H54 (cell line): ENCODE results near the gene LAMA2.

ENCODE experiments used
- DNase-seq: peaks from one replicate; pipeline ENCODE4 v3.0.0; 2011; ENCODE audit warnings: low spot score, mixed read lengths; ENCODE audit not compliant: insufficient read length
- FAIRE-seq: peaks from 3 replicates; lab custom pipeline; 2011; peaks lifted over from hg19 to GRCh38; lab: Jason Lieb, UNC
- POLR2A ChIP-seq: IDR thresholded peaks from 2 replicates; pipeline ENCODE4 v1.6.1; 2011; ENCODE audit warnings: low read depth, mild to moderate bottlenecking, low read length

LAMA2 gene

GRCh38 chr6:129186988-129187387 lies 304.1 kb downstream of the LAMA2 start:
- FAIRE-seq (no peak), DNase-seq (no peak)
- no peak for TF ChIP-seq POLR2A

- DNase-seq (no peak), FAIRE-seq (no peak)
- TF ChIP-seq POLR2A = no peak
Observed at GRCh38 chr6:129188306-129188705, 305.4 kb downstream of the LAMA2 start.

GRCh38 chr6:129188795-129189194 lies 305.9 kb downstream of the LAMA2 start:
- FAIRE-seq (no peak), DNase-seq (no peak)
- no peak for TF ChIP-seq POLR2A

- no peak for FAIRE-seq
- DNase-seq = no peak
- no peak for TF ChIP-seq POLR2A
Observed at GRCh38 chr6:129189266-129189665, 306.3 kb downstream of the LAMA2 start.

DNA sequence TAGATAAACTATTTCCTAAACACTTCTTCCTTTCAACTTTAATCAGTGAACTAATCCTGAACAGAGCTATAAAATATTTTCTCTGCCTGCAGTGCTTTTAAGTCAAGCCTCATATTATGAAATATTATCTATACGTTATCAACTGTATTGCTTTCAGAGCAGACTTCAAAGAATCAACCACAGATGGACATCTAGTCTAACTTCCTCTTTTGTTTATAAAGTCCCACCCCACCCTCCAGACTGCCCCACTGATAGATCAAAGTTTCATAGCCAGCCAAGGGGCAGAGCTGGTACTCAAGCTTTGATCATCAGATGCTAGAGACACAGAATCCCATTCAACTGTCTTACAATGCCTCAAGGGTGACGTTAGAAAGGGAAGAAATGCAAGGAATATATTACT lies 308.3 kb downstream of the LAMA2 start:
- TF ChIP-seq POLR2A = no peak
- DNase-seq = no peak
- FAIRE-seq = no peak

GRCh38 chr6:129192458-129192989 lies 309.6 kb downstream of the LAMA2 start:
- no peak for FAIRE-seq

DNA sequence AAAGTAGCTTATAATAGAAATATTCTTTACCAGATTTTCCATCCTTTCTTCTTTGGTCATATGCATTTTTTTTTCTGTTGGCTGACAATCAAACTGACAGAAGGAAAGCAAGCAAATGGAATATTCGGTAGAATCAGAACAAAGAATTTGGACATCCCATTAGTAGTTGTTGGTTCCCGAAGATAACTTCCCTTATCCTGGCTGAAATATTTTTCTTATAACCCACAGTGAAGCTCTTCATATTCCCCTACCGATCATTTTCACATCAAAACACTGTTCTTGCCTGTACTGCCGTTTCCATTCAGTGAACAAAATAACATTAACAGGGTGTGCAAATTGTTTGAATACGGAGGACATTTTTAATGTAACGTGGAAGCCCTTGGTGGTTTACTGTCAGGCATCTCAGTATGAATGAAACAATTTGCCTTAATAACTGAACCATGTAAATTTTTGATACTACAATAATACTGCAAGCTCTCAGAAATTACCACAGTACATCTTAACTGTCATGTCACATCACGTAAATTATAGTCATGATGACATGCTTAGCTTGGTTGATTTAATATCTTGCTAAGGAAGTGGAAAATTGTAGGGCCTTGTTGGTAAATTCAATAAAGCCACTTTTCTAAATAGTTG lies 311.5 kb downstream of the LAMA2 start:
- FAIRE-seq (no peak), DNase-seq (no peak)
- no peak for TF ChIP-seq POLR2A

More at GRCh38 chr6:129192458-129192989, 309.6 kb downstream of the LAMA2 start:
- DNase-seq = no peak
- TF ChIP-seq POLR2A = no peak

DNA sequence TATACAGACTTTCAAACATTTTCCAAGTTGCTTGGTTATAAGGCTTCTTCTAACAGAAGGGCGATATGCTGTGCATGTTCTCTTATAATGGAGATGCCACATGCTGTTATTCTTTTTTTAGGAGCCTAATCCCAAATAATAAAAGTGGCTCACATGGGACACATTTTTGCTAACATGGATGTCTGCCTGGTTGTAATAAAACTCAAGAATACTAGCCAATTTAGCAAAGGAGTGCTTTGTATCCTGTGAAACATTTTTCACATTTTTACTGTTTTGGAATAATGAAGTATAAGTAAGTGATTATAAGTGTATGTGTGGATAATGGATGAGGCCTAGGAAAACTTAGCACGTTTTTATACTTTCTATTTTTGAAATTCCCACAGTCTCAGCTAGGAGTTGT lies 312.2 kb downstream of the LAMA2 start:
- FAIRE-seq = no peak
- no peak for DNase-seq
- TF ChIP-seq POLR2A = no peak

GRCh38 chr6:129195643-129196042 lies 312.7 kb downstream of the LAMA2 start:
- DNase-seq (no peak), FAIRE-seq (no peak)
- no peak for TF ChIP-seq POLR2A

DNA sequence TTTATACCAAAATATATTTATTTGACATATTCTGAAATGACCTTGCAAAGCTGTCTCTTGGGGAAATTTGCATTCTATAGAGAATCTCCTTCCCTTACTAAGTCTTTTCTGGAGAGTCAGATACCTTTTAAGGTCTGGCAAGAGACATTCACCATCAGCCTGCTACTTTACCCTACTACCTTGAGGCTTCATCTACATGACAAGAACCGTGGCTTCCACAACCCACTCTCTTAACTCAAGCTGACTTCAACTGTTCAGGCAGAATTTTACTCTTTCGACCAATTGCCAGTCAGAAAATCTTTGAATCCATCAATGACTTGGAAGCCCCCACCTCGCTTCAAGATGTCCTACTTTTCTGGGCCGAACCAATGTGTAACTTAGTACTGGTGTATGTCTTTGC lies 314.2 kb downstream of the LAMA2 start:
- no peak for DNase-seq
- FAIRE-seq = no peak
- TF ChIP-seq POLR2A = no peak

DNA sequence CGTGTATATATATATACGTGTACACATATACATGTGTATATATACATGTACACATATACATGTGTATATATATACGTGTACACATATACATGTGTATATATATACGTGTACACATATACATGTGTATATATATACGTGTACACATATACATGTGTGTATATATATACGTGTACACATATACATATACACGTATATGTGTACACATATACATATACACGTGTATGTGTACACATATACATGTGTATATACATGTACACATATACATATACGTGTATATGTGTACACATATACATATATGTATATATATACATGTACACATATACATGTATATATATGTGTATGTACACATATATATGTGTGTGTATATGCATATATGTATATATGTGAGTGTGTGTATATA lies 317.2 kb downstream of the LAMA2 start:
- DNase-seq = no peak
- FAIRE-seq = no peak
- TF ChIP-seq POLR2A = no peak

GRCh38 chr6:129203190-129203900 lies 320.4 kb downstream of the LAMA2 start:
- TF ChIP-seq POLR2A = no peak
- DNase-seq (no peak), FAIRE-seq (no peak)

GRCh38 chr6:129206821-129207220 lies 323.9 kb downstream of the LAMA2 start:
- no peak for DNase-seq
- FAIRE-seq = no peak
- no peak for TF ChIP-seq POLR2A

DNA sequence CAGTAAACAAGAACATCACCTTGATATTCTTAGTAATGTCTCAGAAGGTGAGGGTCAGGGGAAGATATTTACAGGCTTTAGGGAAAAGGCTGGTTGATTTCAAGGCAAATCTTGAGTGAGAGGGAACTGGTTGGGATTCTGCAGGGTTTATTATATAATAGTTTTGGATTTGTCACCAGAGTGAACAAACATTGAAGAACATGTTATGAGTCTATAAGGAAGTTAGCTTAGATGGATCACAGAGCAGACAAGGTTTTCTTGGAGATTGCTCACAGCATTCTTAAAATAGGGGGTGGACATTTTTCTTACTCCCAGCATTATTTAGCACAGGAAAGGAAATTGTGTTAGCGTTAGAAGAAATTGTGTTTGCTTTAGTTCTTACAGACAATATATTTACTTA lies 324.9 kb downstream of the LAMA2 start:
- no peak for FAIRE-seq
- TF ChIP-seq POLR2A = no peak
- DNase-seq = no peak
